ENCODE results near the gene UBQLN4.
A peak's percentile ranks its signal among the peaks of the same experiment; 100 is the strongest.
"Not testable (repeated sequence)": the region's sequence is repeated elsewhere in the genome, so short reads cannot be mapped to it uniquely, and the experiment has no call there.

UBQLN4 gene

DNA sequence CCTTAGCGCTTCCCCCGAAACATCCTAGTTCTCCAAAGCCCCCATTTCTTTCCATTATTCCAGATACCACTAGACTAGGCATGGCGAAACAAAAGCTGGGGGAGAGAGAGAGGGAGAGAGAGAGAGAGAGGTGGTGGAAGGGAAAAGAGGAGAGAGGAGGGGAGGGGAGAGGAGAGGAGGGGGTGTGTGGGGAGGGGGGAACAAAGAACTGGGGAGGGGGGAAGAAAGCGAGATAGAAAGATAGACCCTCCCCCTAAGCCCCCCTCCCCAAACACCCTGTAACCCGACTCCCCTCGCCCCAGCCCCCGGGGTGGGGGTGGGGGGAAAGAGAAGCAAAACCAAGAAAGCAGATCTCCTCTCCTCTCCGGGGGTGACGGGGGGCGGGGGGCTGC, 28.3 kb upstream of the UBQLN4 start:
- DNase-seq (ENCODE audit: extremely low spot score, insufficient read length, low read depth) (no peak), FAIRE-seq (no peak)

- FAIRE-seq, result no peak
- no peak for DNase-seq (ENCODE audit: extremely low spot score, insufficient read length, low read depth)
Observed at GRCh38 chr1:156081180-156081916, 27.8 kb upstream of the UBQLN4 start.

DNA sequence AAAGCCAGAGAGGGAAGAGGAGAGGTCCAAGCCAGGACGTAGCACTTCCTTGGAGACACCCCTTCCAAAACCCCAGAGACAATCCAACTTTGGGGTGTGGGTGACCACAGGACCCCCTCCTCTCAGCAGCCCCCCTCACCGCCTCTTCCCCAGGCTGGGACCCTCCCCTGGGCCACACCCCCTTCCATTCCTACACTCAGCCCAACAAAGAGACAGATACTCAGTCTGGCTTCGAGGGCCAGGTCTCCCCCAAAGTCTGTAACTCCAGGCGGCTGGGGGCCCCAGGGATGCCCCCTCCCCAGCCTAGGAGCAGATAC, 27.2 kb upstream of the UBQLN4 start:
- DNase-seq (ENCODE audit: extremely low spot score, insufficient read length, low read depth), result no peak
- FAIRE-seq, result no peak

DNA sequence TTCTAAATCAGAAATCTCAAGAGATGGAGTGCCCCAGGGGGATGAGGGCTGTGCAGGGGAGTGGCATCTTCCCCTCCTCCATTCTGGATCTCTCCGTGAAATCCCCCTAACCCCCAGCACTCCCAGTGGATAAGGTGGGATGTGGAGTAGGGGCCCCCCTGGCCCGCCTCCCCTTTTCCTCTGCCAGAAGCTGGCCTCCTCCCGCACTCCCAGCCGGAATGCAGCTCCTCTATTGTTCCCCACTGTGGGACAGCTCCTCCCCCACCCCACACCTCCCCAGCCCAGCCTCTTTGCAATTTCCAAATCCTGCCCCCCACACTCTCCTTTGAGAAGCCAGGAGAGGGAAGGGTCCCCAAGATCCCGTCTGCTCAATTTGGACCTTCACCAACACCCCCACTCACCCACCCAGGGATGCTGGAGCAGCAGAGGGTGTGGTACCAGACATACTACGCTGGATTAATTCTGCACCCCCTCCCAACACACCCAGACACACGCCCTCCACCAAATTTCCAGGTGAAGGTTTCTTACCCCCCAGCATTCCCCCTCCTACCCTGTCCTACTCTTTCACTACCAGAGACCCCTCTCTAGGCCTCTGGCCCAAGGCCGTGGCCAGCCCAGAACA, 26.8 kb upstream of the UBQLN4 start:
- FAIRE-seq (no peak), DNase-seq (ENCODE audit: extremely low spot score, insufficient read length, low read depth) (no peak)

DNA sequence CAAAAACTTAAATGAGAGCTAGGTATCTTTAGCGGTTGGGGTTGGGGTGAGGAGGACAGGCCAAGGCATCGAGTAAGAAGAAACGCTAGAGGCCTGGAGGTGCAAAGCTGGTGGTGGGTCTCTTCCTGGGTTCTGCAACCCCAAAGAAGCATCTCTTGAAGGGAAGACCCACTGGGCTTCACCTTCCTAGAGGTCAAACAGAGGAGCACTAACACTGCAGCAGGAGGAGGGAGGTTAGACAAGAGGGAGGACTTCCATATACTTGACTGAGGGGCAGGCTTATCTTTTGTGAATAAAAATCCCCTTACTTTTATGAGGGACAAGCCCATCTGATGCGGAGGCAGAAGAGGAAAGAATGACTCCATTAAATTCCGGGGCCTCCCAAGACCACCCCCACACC, 26.2 kb upstream of the UBQLN4 start:
- DNase-seq (ENCODE audit: extremely low spot score, insufficient read length, low read depth) (no peak), FAIRE-seq (no peak)

DNA sequence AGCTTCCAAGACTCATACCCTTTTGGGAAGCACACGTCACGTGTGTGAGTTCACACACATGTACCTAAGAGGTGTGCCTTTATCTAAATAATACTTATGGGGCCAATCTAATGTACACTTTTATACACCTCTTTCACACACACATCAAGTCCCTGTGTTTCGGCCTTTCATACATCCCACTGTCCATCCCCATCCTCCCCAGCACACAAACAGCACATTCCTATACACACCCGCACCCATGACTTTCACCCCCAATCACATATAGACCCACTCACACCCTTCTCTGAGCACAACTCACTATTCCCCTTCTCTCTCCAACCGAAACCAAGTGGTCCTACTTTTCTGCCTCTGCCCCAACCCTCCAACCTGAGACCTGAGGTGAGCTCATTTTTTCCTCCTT, 25.1 kb upstream of the UBQLN4 start:
- FAIRE-seq (no peak), DNase-seq (ENCODE audit: extremely low spot score, insufficient read length, low read depth) (no peak)

DNA sequence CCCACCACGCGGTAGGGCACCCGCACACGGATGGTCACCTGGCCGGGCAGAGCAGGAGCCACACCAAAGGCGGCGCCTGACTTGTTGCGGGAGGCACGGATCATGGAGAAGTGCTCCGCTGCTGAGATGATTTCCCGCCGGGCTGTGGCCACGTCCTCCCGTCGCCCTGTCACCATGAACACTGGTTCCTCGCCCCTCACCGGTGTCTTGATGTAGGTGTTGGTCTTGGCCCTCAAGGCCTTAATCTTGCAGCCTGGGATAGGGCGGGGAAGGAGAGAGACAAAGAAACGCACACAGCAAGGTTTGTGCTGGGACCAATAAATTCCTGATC, 23.8 kb upstream of the UBQLN4 start:
- no peak for DNase-seq (ENCODE audit: extremely low spot score, insufficient read length, low read depth)
- FAIRE-seq, result no peak

DNA sequence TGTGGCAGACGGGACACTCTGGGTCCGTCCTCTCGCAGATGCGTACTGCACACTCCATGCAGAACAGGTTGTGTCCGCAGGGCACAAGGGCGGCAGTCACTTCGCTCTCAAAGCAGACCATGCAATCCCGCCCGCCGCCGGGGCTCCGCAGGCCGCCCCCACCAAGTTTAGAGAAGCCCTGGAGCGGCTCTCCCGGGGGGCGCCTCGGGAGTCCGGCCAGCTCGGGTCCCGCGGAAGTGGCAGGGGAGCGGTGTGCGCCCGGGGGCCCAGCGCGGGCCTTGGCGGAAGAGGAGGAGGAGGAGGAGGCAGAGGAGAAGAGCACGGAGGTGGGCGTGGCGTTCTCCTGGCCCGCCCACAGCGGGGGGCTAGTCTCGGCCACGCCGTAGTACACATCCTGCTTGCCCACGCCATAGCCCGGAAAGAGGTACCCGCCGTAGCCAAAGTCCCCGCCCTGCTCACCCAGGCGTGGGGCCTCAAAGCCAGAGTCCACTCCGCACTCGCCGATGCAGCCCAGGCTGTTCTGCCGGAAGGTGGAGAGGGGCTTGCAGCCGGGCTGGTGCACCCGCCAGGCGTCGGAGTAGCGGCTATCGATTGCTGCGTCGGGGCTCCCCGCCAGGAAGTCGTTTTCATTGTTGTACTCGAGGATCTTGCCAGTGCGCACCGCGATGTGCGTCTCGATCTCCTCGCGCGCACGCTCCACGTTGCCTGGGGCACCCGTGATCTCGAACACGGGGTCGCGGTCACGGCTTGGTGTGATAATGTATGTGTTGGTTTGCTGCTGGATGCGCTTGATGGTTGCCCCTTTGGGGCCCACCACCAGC, 23.2 kb upstream of the UBQLN4 start:
- DNase-seq (ENCODE audit: extremely low spot score, insufficient read length, low read depth) (peak; percentile 82), FAIRE-seq (peak; percentile 53)

DNA sequence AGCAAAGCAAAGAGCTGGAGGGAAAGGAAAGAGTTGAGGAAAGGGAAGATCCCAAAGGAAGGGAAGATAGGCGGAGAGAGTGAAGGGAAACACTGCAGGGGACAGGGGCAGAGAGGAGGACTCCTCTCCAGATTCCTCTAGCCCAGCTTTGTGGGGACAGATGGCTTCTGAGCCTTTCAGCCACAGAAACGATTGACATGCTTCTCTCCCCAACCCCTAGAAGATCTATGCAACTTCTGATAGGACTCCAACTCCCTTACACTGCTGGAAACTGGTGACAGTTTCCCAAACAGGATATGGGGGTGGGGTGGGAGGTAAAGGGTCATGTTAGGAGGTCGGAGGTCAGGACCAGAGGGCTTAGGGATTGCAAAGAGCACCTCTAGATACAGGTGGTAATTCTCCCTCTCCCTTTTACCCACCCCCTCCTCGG, 22.2 kb upstream of the UBQLN4 start:
- DNase-seq (ENCODE audit: extremely low spot score, insufficient read length, low read depth) (no peak), FAIRE-seq (no peak)

DNA sequence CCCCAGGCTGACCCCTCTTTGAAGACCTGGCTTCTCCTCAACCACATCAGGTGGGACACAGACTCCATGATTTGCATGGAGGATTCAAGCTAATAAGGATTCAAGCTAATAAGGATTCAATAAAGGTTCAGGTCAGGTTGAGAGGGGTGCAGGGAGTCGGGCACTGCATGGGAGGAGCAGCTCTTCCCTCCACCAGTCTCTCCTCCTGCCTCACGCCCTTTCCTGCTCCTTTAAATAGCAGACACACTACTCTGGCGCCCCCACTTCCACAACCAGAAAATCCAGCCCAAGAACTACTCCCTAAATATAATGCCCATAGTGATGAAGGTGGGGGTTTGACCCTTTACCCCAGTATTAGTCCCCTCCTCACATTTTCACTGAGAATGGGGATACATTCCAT, 21.6 kb upstream of the UBQLN4 start:
- no peak for FAIRE-seq

GRCh38 chr1:156074661-156075060, 21.1 kb upstream of the UBQLN4 start:
- DNase-seq (ENCODE audit: extremely low spot score, insufficient read length, low read depth) (no peak), FAIRE-seq (no peak)

More for the DNA sequence above, 21.6 kb upstream of the UBQLN4 start:
- no peak for DNase-seq (ENCODE audit: extremely low spot score, insufficient read length, low read depth)

DNA sequence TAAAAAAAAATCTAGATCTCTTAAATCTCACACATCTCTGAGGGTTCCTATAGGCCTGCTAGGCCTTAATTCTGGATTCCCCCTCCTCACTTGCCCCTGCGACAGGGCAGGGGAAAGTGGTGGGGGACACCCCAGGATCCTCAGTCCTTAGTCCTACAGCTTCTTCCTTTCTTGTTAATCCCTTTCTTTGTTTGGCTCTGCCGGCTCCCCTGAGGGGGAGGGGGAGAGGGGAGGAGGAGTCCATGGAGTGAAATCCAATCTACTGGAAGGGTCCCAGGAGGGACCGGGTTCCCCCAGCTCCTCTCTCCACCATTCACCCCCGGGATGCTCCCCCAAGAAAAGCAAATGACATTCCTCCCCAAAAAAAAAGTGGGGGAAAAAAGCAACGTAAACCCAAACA, 20.1 kb upstream of the UBQLN4 start:
- FAIRE-seq (no peak), DNase-seq (ENCODE audit: extremely low spot score, insufficient read length, low read depth) (no peak)

- FAIRE-seq (no peak), DNase-seq (ENCODE audit: extremely low spot score, insufficient read length, low read depth) (no peak)
Observed at GRCh38 chr1:156073110-156073687, 19.6 kb upstream of the UBQLN4 start.

GRCh38 chr1:156072251-156072650, 18.7 kb upstream of the UBQLN4 start:
- FAIRE-seq (no peak), DNase-seq (ENCODE audit: extremely low spot score, insufficient read length, low read depth) (no peak)

DNA sequence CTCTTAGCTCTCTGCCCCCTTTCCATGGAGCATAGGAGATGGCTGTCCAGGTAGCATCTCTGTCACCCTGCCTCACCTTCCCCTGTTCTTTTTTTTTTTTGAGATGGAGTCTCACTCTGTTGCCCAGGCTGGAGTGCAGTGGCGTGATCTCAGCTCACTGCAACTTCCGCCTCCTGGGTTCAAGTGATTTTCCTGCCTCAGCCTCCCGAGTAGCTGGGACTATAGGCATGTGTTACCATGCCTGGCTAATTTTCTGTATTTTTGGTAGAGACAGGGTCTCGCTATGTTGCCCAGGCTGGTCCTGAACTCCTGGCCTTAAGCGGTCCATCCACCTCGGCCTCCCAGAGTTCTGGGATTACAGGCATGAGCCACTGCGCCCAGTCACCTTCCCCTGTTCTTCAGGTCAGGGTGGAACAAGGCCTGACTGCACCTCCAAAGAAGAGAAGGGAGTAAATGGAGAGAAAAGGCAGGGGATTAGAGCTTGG, 17.8 kb upstream of the UBQLN4 start:
- FAIRE-seq; DNase-seq (ENCODE audit: extremely low spot score, insufficient read length, low read depth): not testable (repeated sequence)

DNA sequence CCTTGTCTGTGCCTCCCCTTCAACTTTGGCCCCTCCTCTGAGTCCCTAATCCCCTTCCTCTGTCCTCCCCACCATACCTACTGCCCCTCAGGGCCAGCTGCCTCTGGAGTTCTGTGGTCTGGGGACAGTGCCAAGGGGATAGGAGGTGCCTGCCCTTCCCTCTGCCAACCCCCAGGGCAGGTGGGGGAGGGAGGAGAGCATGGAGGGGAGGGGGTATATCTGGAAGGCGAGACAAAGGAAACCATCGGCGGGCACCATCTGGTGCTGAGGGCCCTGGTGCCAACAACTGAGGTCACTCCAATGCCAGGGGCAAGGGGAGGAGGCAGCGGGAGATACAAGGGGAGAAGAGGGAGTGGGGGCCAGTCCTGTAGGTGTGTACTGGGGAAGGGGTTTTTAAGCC, 16.9 kb upstream of the UBQLN4 start:
- DNase-seq (ENCODE audit: extremely low spot score, insufficient read length, low read depth), result no peak
- FAIRE-seq, result no peak

- FAIRE-seq (no peak), DNase-seq (ENCODE audit: extremely low spot score, insufficient read length, low read depth) (no peak)
Observed at GRCh38 chr1:156069490-156070455, 16.2 kb upstream of the UBQLN4 start.

GRCh38 chr1:156067262-156067661, 13.7 kb upstream of the UBQLN4 start:
- FAIRE-seq (no peak), DNase-seq (ENCODE audit: extremely low spot score, insufficient read length, low read depth) (no peak)

GRCh38 chr1:156065871-156066270, 12.3 kb upstream of the UBQLN4 start:
- DNase-seq (ENCODE audit: extremely low spot score, insufficient read length, low read depth), result no peak
- FAIRE-seq, result no peak

GRCh38 chr1:156065212-156065611, 11.6 kb upstream of the UBQLN4 start:
- peak; percentile 63 for FAIRE-seq
- DNase-seq (ENCODE audit: extremely low spot score, insufficient read length, low read depth), result no peak
